ENCODE data around the gene PROS1.
"Not testable (repeated sequence)": the region's sequence is repeated elsewhere in the genome, so short reads cannot be mapped to it uniquely, and the experiment has no call there.

The PROS1 gene

DNA sequence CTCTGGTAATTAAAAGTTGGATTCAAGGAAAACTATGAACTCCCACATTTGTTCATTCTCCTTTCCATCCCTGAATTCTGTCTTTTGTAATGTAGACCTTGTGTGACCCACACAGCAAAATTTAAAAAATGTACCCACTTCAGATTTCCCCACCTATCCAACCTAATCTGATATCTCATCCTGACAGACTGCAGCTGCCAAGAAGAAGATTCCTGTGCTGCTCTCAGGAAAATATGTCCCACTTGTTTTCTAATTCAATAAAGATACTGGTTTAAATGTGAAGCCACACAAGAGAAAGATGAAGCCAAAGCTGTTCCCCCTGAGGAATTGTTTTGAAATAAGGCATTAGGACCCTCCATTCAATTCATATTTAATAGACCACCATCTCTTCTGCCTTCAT is 100.3 kb downstream of the PROS1 start:
- DNase-seq (ENCODE audit: low read depth in 2 of 2): not testable (repeated sequence)

DNA sequence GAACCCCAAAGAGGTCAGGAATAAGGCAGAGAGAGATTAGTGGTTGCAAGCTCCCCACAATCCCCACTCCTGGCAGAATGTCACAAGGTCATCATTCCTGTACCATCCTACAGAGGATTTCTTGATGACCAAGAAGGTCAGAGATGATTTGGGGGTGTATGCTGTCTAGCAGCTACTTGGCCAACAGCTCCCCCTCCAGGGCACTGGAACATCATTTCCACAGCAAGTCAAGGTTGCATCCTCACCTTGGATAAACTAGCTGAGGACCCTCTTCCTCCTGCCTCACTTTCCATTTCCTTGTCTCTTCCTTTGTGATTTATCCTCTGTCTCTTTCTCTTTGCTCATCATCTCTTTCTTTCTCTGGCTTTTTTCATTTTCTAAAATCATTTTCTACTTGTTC is 106.3 kb downstream of the PROS1 start:
- no peak for DNase-seq (ENCODE audit: low read depth in 2 of 2)

DNA sequence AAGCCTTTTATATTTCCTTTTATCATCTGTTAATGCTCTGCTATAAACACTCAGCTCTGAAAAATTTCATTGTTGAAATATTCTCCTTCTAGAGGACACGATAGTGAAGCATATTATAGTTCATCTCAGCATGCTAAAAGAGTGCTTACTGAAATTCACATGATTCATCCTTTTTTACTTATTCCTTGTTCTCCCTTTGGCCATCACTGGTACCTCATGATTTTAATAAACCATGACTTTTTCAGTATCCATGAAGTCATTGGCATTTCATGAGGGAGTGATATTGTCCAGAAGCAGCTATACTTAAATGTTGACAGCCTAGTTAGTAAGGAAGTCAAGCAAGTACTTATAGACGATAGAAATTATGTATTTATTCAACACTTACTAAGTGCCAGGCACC is 112.7 kb downstream of the PROS1 start:
- no peak for DNase-seq (ENCODE audit: low read depth in 2 of 2)

DNA sequence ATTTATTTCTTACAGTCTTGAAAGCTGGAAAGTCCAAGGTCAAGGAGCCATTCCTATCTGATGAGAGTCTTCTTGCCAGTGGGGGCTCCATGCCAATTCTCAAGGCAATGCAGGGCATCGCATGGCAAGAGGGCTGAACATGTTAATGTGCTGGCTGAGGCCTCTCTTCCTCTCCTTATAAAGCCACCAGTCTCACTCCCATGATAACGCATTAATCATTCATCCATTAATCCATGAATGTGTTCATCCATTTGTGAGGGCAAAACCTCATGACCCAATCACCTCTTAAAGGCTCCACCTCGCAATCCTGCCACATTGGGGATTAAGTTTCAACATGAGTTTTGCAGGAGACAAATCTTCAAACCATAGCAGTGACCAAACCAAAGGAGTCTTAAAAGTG is 118.3 kb downstream of the PROS1 start:
- DNase-seq (ENCODE audit: low read depth in 2 of 2): no peak

DNA sequence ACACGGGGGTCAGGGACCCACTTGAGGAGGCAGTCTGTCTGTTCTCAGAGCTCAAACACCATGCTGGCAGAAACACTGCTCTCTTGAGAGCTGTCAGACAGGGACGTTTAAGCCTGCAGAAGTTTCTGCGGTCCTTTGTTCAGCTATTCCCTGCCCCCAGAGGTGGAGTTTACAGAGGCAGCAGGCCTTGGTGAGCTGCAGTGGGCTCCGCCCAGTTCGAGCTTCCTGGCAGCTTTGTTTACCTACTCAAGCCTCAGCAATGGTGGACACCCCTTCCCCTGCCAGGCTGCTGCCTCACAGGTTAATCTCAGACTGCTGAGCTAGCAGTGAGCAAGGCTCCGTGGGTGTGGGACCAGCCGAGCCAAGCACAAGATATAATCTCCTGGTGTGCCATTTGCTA is 121.5 kb downstream of the PROS1 start:
- DNase-seq (ENCODE audit: low read depth in 2 of 2): not testable (repeated sequence)

DNA sequence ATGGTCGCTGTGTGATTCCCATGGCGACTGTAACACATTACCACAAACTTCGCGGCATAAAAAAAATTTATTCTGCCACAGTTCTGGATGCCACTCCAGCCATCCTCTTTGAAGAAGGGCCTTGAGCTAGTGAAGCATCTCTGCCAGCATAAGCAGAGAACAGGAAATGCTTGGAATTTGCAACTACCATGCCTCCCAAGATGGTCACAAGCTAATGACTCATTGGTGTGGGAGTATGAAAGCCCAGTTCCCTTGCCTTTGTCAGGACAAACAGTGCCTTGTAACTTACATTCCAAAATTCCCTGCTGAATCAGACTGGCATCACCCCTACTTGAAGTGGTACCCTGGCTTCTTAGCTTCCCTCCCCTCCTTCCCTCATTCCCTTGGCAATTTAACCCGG is 129.7 kb downstream of the PROS1 start:
- no peak for DNase-seq (ENCODE audit: low read depth in 2 of 2)

DNA sequence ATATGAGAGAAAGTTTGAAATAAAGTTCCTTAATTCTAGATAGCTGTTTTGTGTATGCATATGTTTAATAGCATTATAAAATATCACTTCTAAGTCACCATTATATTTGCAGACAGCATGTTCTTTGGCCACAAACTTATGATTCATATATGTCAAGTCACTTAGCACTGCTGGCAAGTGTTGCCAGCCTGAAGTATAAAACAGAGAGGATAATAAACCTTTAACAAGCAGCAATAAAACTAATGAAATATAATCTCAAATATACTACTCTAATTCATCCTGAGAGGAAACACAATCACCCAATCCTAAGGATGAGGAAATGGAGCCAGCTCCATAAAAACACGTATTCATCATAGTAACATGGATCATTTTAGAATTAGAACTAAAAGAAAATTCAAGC is 134.5 kb downstream of the PROS1 start:
- DNase-seq (ENCODE audit: low read depth in 2 of 2): not testable (repeated sequence)

Measured in stimulated activated CD8-positive, alpha-beta memory T cell treated with anti-CD3 and anti-CD28 coated beads, Interleukin-2, amount 100 ng/mL, for 48 hours (primary cell).